ENCODE data around the gene ACKR1.

ACKR1 gene

GRCh38 chr1:159204161-159205141 is at the start of gene ACKR1:
Gene ACKR1 (plus strand): TSS chr1:159204875. CDS start chr1:159204960, 85 bp downstream.
- DNase-seq (ENCODE audit: low spot score): no peak
- in situ Hi-C loops (cut with MboI; ENCODE audit: low sequenced_read_pairs, unreplicated experiment): no loop called here
- TF ChIP-seq CTCF (IDR thresholded peaks at IDR 0.05; ENCODE audit: borderline replicate concordance, control extremely low read depth, extremely low read depth, insufficient read depth, missing control alignments): no peak

GRCh38 chr1:159161001-159161718 is 43.5 kb upstream of the ACKR1 start:
- TF ChIP-seq CTCF (IDR thresholded peaks at IDR 0.05; ENCODE audit: borderline replicate concordance, control extremely low read depth, extremely low read depth, insufficient read depth, missing control alignments): peak; percentile 97
- in situ Hi-C loops (cut with MboI; ENCODE audit: low sequenced_read_pairs, unreplicated experiment): loop anchor here (10.0 kb wide), 1 partner anchor 54 kb away; no protein-coding TSS in a partner anchor
- peak; percentile 53 for DNase-seq (ENCODE audit: low spot score)

- no peak for DNase-seq (ENCODE audit: low spot score)
- TF ChIP-seq CTCF (IDR thresholded peaks at IDR 0.05; ENCODE audit: borderline replicate concordance, control extremely low read depth, extremely low read depth, insufficient read depth, missing control alignments): no peak
- in situ Hi-C loops (cut with MboI; ENCODE audit: low sequenced_read_pairs, unreplicated experiment): loop anchor here (10.0 kb wide), 1 partner anchor 53 kb away; no protein-coding TSS in a partner anchor
These were observed 43.0 kb upstream of the ACKR1 start for GRCh38 chr1:159161719-159162026.

GRCh38 chr1:159162516-159163265 is 42.0 kb upstream of the ACKR1 start:
- no peak for DNase-seq (ENCODE audit: low spot score)
- in situ Hi-C loops (cut with MboI; ENCODE audit: low sequenced_read_pairs, unreplicated experiment): loop anchor here (10.0 kb wide), 1 partner anchor 52 kb away; no protein-coding TSS in a partner anchor
- TF ChIP-seq CTCF (IDR thresholded peaks at IDR 0.05; ENCODE audit: borderline replicate concordance, control extremely low read depth, extremely low read depth, insufficient read depth, missing control alignments): no peak

- in situ Hi-C loops (cut with MboI; ENCODE audit: low sequenced_read_pairs, unreplicated experiment): loop anchor here (10.0 kb wide), 1 partner anchor 51 kb away; no protein-coding TSS in a partner anchor
- DNase-seq (ENCODE audit: low spot score): no peak
- no peak for TF ChIP-seq CTCF (IDR thresholded peaks at IDR 0.05; ENCODE audit: borderline replicate concordance, control extremely low read depth, extremely low read depth, insufficient read depth, missing control alignments)
These were observed 41.0 kb upstream of the ACKR1 start for GRCh38 chr1:159163614-159164228.
